ENCODE results near the gene GRM2. TPM values are rescaled to one million over a fixed set of nuclear protein-coding genes. Genes with fewer than 3 reads are reported as not detected.

The GRM2 gene
- total and polyA plus RNA-seq, 2 donors: 0.05 to 0.91 TPM

DNA sequence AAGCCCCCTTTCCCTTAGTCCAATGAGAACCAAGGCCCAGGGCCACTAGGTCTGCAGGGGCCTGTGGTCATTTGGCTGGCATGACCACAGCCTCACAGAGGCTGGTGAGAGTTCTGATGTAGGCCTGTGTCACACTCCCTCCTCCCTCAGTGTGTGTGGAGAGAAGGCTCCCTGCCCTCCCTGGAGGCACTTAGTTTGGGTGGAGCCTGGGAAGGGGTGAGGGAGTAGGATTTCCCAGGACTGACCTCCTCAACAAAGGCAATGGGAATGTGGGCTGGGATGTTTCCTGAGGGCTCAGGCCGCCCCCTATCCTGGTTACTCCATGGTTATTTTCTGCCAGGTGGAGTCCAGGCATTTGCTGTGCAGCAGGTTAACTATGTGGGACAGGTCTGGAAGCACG is 28.2 kb upstream of the GRM2 start:
- Histone ChIP-seq H3K27ac (ENCODE audit: low read depth in 1 of 2, low read length in 1 of 2) (no peak overlapping the region), H3K27me3 (ENCODE audit: control insufficient read depth in 2 of 2, insufficient read depth in 1 of 2, low read length in 1 of 2) (no peaks in the 10 kb centered on the region), H3K36me3 (ENCODE audit: control insufficient read depth in 2 of 2, insufficient read depth in 2 of 2, low read length in 1 of 2) (peaks cover 0 to 26% of the 10 kb centered on the region in 2 donors), H3K9me3 (ENCODE audit: control insufficient read depth in 2 of 2, insufficient read depth in 1 of 2, low read length in 1 of 2) (no peaks in the 10 kb centered on the region), H3K4me1 (ENCODE audit: control insufficient read depth in 2 of 2, insufficient read depth in 2 of 2, low read length in 2 of 2) (peaks cover 7 to 31% of the 10 kb centered on the region in 2 donors), H3K4me3 (ENCODE audit: low read length in 2 of 2) (no peak overlapping the region)
- WGBS: 95% methylated on average over 2 of the region's 2 CpGs
- DNase-seq (ENCODE audit: low read depth in 6 of 9, low spot score in 9 of 9): no peak

DNA sequence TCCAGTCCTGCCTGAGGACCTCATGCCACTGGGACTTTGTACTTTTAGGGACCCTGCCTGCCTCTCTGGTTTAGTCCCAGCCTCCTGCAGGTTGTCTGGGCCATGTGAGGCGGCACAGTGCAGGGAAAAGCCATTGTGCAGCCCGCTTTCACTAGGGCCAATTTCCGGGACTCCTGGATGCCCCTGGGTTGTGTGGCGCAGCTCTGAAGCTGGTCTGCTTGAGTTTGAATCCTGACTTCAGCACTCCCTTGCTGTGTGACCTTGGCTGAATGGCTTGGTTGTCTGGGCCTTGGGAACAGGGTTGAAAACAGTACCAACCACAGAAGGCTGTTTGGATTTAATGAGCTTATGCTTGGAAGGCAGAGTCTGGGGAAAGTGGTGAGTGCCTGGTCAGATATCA is 27.6 kb upstream of the GRM2 start:
- H3K27ac ChIP-seq (ENCODE audit: low read depth in 1 of 2, low read length in 1 of 2): no peak overlapping the region
- no peak overlapping the region for H3K4me3 ChIP-seq (ENCODE audit: low read length in 2 of 2)
- H3K27me3 ChIP-seq (ENCODE audit: control insufficient read depth in 2 of 2, insufficient read depth in 1 of 2, low read length in 1 of 2): no peaks in the 10 kb centered on the region
- no peaks in the 10 kb centered on the region for H3K9me3 ChIP-seq (ENCODE audit: control insufficient read depth in 2 of 2, insufficient read depth in 1 of 2, low read length in 1 of 2)
- peaks cover 7 to 31% of the 10 kb centered on the region in 2 donors for H3K4me1 ChIP-seq (ENCODE audit: control insufficient read depth in 2 of 2, insufficient read depth in 2 of 2, low read length in 2 of 2)
- DNase-seq (ENCODE audit: low read depth in 6 of 9, low spot score in 9 of 9): no peak
- peaks cover 3 to 28% of the 10 kb centered on the region in 2 donors for H3K36me3 ChIP-seq (ENCODE audit: control insufficient read depth in 2 of 2, insufficient read depth in 2 of 2, low read length in 1 of 2)
- 100% methylated on average over 4 of the region's 4 CpGs for WGBS

DNA sequence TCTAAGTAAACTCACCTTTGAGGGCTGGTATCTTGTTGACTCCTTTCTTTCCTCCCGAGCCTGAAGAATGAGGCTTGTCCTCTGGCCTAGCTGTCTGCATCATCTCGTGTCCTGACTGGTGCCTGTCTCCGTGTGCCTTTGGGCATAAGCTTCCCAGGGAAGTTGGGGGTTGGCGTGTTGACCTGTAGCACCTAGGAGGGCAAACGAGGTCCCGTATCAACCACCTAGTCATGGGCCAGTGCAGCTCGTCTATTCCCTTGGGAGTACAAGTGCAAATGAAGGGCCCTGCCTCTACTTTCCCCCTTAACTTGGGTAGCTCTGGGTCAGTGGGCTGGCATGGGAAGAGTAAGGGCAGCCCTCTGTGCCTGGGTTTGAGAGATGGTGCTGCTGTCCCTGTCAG is 27.1 kb upstream of the GRM2 start:
- 97% methylated on average over 7 of the region's 7 CpGs for WGBS
- Histone ChIP-seq H3K4me3 (ENCODE audit: low read length in 2 of 2) (no peak overlapping the region), H3K27ac (ENCODE audit: low read depth in 1 of 2, low read length in 1 of 2) (no peak overlapping the region), H3K9me3 (ENCODE audit: control insufficient read depth in 2 of 2, insufficient read depth in 1 of 2, low read length in 1 of 2) (no peaks in the 10 kb centered on the region), H3K36me3 (ENCODE audit: control insufficient read depth in 2 of 2, insufficient read depth in 2 of 2, low read length in 1 of 2) (peaks cover 6 to 32% of the 10 kb centered on the region in 2 donors), H3K4me1 (ENCODE audit: control insufficient read depth in 2 of 2, insufficient read depth in 2 of 2, low read length in 2 of 2) (peaks cover 7 to 31% of the 10 kb centered on the region in 2 donors), H3K27me3 (ENCODE audit: control insufficient read depth in 2 of 2, insufficient read depth in 1 of 2, low read length in 1 of 2) (no peaks in the 10 kb centered on the region)
- no peak for DNase-seq (ENCODE audit: low read depth in 6 of 9, low spot score in 9 of 9)

DNA sequence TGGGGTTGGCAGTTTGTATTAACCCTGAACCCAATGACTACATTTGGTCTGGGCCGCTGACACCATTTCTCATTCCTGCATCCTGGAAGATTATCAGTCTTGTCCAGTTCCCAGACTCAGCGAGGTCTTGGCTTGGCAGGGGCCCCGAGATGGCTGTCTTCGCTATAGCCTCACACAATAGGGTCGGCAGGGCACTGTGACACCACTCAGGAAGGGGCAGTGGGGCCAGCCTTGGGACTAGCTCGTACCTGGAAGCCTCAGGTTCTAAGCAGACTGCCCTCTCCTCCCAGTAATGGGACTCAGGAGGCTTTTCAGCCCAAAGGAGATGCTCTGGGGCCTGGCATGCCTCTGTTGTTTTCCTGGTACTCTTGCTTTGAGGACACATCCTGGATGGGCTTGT is 26.7 kb upstream of the GRM2 start:
- no peak overlapping the region for H3K4me3 ChIP-seq (ENCODE audit: low read length in 2 of 2)
- WGBS: 96% methylated on average over 6 of the region's 6 CpGs
- H3K9me3 ChIP-seq (ENCODE audit: control insufficient read depth in 2 of 2, insufficient read depth in 1 of 2, low read length in 1 of 2): no peaks in the 10 kb centered on the region
- DNase-seq (ENCODE audit: low read depth in 6 of 9, low spot score in 9 of 9): no peak
- H3K27me3 ChIP-seq (ENCODE audit: control insufficient read depth in 2 of 2, insufficient read depth in 1 of 2, low read length in 1 of 2): no peaks in the 10 kb centered on the region
- H3K36me3 ChIP-seq (ENCODE audit: control insufficient read depth in 2 of 2, insufficient read depth in 2 of 2, low read length in 1 of 2): peaks cover 10 to 31% of the 10 kb centered on the region in 2 donors
- no peak overlapping the region for H3K27ac ChIP-seq (ENCODE audit: low read depth in 1 of 2, low read length in 1 of 2)
- peaks cover 7 to 31% of the 10 kb centered on the region in 2 donors for H3K4me1 ChIP-seq (ENCODE audit: control insufficient read depth in 2 of 2, insufficient read depth in 2 of 2, low read length in 2 of 2)

DNA sequence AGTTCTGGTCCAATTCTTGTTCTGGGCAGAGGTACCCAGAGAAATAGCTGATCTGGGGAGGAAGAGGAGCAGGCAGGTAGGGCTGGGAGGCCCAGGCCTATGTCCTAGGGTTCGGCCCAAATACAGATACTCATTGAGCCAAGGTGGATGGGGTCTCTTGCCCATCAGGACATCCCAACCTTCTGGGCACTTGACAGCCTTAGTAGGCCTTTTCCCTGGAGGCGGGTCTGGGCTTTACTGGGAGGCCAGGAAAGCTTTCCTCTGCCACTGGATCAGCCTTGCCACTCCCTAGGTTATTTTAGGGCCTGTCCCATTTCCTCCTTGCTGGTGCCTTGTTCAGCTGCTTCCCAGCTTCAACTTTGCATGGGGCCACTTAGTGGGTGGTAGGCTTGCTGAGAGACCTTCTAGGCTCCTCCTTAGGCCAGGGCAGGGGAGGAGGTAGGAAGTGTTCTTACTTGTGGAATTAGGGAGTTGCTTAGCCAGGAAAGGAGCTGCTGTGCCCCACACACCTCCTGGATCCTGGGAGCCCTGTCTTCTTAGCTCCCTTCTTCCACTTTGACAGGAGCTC is 26.1 kb upstream of the GRM2 start:
- no peaks in the 10 kb centered on the region for H3K27me3 ChIP-seq (ENCODE audit: control insufficient read depth in 2 of 2, insufficient read depth in 1 of 2, low read length in 1 of 2)
- no peak overlapping the region for H3K4me3 ChIP-seq (ENCODE audit: low read length in 2 of 2)
- 97% methylated on average over 2 of the region's 2 CpGs for WGBS
- peaks cover 11 to 30% of the 10 kb centered on the region in 2 donors for H3K36me3 ChIP-seq (ENCODE audit: control insufficient read depth in 2 of 2, insufficient read depth in 2 of 2, low read length in 1 of 2)
- H3K9me3 ChIP-seq (ENCODE audit: control insufficient read depth in 2 of 2, insufficient read depth in 1 of 2, low read length in 1 of 2): no peaks in the 10 kb centered on the region
- peak overlapping the region in 1 of 2 donors; percentile 54 for H3K27ac ChIP-seq (ENCODE audit: low read depth in 1 of 2, low read length in 1 of 2)
- H3K4me1 ChIP-seq (ENCODE audit: control insufficient read depth in 2 of 2, insufficient read depth in 2 of 2, low read length in 2 of 2): peaks cover 7 to 35% of the 10 kb centered on the region in 2 donors
- DNase-seq (ENCODE audit: low read depth in 6 of 9, low spot score in 9 of 9): no peak

DNA sequence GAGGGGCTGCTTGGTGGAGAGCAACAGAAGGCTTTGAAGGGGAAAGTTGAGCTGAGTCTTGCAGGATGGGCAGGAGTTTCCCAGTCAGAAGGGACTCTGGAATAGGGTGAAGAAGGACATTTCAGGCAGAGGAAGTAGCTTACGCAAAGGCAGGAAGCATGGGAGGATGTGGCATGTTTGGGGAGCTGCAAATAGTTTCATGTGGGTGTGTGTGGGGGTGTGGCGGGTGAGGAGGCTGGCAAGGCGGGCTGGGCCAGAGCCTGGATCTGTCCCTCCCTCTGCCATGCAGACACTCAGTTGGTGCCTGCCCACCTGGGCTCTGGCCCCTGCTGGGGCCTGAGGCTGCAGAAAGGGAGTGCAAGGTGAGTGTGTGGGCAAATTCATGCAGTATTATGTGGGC is 25.4 kb upstream of the GRM2 start:
- Histone ChIP-seq H3K27me3 (ENCODE audit: control insufficient read depth in 2 of 2, insufficient read depth in 1 of 2, low read length in 1 of 2) (no peaks in the 10 kb centered on the region), H3K27ac (ENCODE audit: low read depth in 1 of 2, low read length in 1 of 2) (peak overlapping the region; percentile 48 to 56), H3K4me1 (ENCODE audit: control insufficient read depth in 2 of 2, insufficient read depth in 2 of 2, low read length in 2 of 2) (peaks cover 13 to 39% of the 10 kb centered on the region in 2 donors), H3K9me3 (ENCODE audit: control insufficient read depth in 2 of 2, insufficient read depth in 1 of 2, low read length in 1 of 2) (no peaks in the 10 kb centered on the region), H3K4me3 (ENCODE audit: low read length in 2 of 2) (no peak overlapping the region), H3K36me3 (ENCODE audit: control insufficient read depth in 2 of 2, insufficient read depth in 2 of 2, low read length in 1 of 2) (peaks cover 16 to 32% of the 10 kb centered on the region in 2 donors)
- 23% methylated on average over 3 of the region's 3 CpGs for WGBS
- DNase-seq (ENCODE audit: low read depth in 6 of 9, low spot score in 9 of 9): peak in 4 of 9 donors; percentile 35 to 64 (median 41)

DNA sequence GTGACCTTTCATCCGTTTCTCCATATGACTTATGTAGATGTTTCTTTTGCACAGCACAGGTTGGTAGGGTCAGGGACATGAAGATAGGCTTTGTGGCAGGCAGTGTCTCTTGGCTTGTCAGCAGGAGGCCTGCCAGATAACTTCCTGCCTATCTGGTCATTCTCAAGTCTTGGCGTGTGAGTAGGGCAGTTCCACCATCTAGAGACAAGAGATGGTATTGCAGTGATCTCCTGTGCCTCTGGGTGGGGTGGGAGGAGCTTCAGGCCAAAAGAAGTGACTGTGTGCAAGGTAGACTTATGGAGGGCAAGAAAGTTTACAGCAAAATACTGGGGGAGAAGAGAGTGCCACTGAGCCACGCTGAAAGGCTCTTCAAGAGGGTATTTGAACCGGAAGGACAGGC is 24.8 kb upstream of the GRM2 start:
- Histone ChIP-seq H3K4me3 (ENCODE audit: low read length in 2 of 2) (no peak overlapping the region), H3K4me1 (ENCODE audit: control insufficient read depth in 2 of 2, insufficient read depth in 2 of 2, low read length in 2 of 2) (peaks cover 19 to 46% of the 10 kb centered on the region in 2 donors), H3K36me3 (ENCODE audit: control insufficient read depth in 2 of 2, insufficient read depth in 2 of 2, low read length in 1 of 2) (peaks cover 17 to 32% of the 10 kb centered on the region in 2 donors), H3K9me3 (ENCODE audit: control insufficient read depth in 2 of 2, insufficient read depth in 1 of 2, low read length in 1 of 2) (no peaks in the 10 kb centered on the region), H3K27ac (ENCODE audit: low read depth in 1 of 2, low read length in 1 of 2) (peak overlapping the region; percentile 48 to 56), H3K27me3 (ENCODE audit: control insufficient read depth in 2 of 2, insufficient read depth in 1 of 2, low read length in 1 of 2) (no peaks in the 10 kb centered on the region)
- DNase-seq (ENCODE audit: low read depth in 6 of 9, low spot score in 9 of 9): peak; percentile 54 to 92 (median 79)
- 34% methylated on average over 4 of the region's 4 CpGs for WGBS

DNA sequence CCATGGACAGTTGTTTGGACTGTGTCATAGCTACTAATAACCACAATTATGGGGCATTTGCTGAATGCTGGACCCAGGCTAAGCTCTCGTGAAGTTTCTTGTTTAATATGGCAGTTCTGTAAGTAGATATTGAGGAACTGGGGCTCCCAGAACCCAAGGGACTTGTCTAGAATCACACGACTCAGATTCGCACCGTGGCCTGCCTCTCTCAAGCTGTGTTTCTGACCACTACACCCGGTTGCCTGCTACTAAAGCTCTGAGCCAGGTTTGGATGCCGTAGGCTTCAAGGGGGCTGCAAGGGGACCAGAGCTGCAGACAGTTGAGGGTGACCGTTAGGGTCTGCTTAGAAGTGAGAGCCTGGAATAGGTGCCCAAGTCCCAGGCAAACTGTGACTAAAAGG is 24.3 kb upstream of the GRM2 start:
- no peak overlapping the region for H3K4me3 ChIP-seq (ENCODE audit: low read length in 2 of 2)
- H3K27me3 ChIP-seq (ENCODE audit: control insufficient read depth in 2 of 2, insufficient read depth in 1 of 2, low read length in 1 of 2): no peaks in the 10 kb centered on the region
- H3K36me3 ChIP-seq (ENCODE audit: control insufficient read depth in 2 of 2, insufficient read depth in 2 of 2, low read length in 1 of 2): peaks cover 17 to 33% of the 10 kb centered on the region in 2 donors
- H3K4me1 ChIP-seq (ENCODE audit: control insufficient read depth in 2 of 2, insufficient read depth in 2 of 2, low read length in 2 of 2): peaks cover 20 to 48% of the 10 kb centered on the region in 2 donors
- no peak overlapping the region for H3K27ac ChIP-seq (ENCODE audit: low read depth in 1 of 2, low read length in 1 of 2)
- WGBS: 86% methylated on average over 7 of the region's 7 CpGs
- no peaks in the 10 kb centered on the region for H3K9me3 ChIP-seq (ENCODE audit: control insufficient read depth in 2 of 2, insufficient read depth in 1 of 2, low read length in 1 of 2)
- DNase-seq (ENCODE audit: low read depth in 6 of 9, low spot score in 9 of 9): no peak

DNA sequence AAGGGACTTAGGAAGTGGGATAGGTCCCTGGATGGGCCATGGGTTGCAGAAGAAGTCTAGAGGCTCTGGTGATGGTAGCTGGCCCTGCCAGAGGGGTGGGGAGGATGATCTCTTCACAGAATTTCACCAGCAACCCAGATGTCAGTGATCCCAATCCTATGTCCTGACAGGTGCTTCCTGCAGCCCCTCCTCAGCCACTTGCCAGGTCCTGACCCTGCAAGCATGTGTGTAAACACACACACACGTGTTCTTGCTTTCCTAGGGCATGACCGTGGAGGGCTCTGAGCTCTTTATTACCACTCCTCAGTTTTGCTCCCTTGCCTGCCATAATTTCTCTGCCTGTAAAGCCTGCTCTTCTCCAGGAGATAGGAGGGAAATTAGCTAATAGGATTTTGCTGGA is 23.3 kb upstream of the GRM2 start:
- no peak for DNase-seq (ENCODE audit: low read depth in 6 of 9, low spot score in 9 of 9)

More for the DNA sequence above, 23.3 kb upstream of the GRM2 start:
- 84% methylated on average over 2 of the region's 2 CpGs for WGBS
- Histone ChIP-seq H3K27ac (ENCODE audit: low read depth in 1 of 2, low read length in 1 of 2) (no peak overlapping the region), H3K4me1 (ENCODE audit: control insufficient read depth in 2 of 2, insufficient read depth in 2 of 2, low read length in 2 of 2) (peaks cover 20 to 48% of the 10 kb centered on the region in 2 donors), H3K36me3 (ENCODE audit: control insufficient read depth in 2 of 2, insufficient read depth in 2 of 2, low read length in 1 of 2) (peaks cover 21 to 42% of the 10 kb centered on the region in 2 donors), H3K4me3 (ENCODE audit: low read length in 2 of 2) (no peak overlapping the region), H3K27me3 (ENCODE audit: control insufficient read depth in 2 of 2, insufficient read depth in 1 of 2, low read length in 1 of 2) (no peaks in the 10 kb centered on the region), H3K9me3 (ENCODE audit: control insufficient read depth in 2 of 2, insufficient read depth in 1 of 2, low read length in 1 of 2) (no peaks in the 10 kb centered on the region)
